ENCODE measurements around the gene NUSAP1.

Gene NUSAP1

GRCh38 chr15:41407341-41407740 lies 74.7 kb downstream of the NUSAP1 start:
- no peak for DNase-seq (ENCODE audit: extremely low spot score)
- POLR2A ChIA-PET, result no interaction called here
- TF ChIP-seq, protein P1, sequence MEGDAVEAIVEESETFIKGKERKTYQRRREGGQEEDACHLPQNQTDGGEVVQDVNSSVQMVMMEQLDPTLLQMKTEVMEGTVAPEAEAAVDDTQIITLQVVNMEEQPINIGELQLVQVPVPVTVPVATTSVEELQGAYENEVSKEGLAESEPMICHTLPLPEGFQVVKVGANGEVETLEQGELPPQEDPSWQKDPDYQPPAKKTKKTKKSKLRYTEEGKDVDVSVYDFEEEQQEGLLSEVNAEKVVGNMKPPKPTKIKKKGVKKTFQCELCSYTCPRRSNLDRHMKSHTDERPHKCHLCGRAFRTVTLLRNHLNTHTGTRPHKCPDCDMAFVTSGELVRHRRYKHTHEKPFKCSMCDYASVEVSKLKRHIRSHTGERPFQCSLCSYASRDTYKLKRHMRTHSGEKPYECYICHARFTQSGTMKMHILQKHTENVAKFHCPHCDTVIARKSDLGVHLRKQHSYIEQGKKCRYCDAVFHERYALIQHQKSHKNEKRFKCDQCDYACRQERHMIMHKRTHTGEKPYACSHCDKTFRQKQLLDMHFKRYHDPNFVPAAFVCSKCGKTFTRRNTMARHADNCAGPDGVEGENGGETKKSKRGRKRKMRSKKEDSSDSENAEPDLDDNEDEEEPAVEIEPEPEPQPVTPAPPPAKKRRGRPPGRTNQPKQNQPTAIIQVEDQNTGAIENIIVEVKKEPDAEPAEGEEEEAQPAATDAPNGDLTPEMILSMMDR (IDR thresholded peaks at IDR 0.05; ENCODE audit: control extremely low read depth, extremely low read depth, low read depth, missing control alignments), result no peak
- CTCF ChIA-PET, result interaction anchor here (1.1 kb wide), 1 partner anchor 58 kb away, joined by 3 read pairs; no protein-coding TSS in a partner anchor

DNA sequence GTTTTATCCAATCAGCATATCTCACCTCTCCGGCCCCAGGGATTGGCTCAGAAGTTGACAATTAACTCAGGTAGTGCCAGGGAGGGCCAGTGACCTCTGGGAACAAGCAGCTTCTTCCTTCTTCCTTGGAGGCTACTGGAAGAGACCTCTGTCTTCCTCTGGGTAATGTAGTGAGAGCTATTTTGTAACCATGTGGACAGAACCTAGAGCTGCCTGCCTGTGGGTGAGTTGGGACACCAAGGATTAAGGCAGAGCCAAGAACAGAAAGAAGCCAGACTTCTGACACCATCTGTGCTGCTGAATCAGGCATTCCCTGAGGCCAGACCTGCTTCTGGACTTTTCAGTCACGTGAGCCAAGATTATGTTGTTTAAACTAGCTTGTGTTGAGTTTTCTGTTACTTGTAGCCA lies 75.6 kb downstream of the NUSAP1 start:
- DNase-seq (ENCODE audit: extremely low spot score), result no peak
- TF ChIP-seq, protein P1 (IDR thresholded peaks at IDR 0.05; ENCODE audit: control extremely low read depth, extremely low read depth, low read depth, missing control alignments), result no peak
- ChIA-PET CTCF (interaction anchor here (1.0 kb wide), 1 partner anchor 15 kb away, joined by 3 read pairs; no protein-coding TSS in a partner anchor), POLR2A (no interaction called here)

DNA sequence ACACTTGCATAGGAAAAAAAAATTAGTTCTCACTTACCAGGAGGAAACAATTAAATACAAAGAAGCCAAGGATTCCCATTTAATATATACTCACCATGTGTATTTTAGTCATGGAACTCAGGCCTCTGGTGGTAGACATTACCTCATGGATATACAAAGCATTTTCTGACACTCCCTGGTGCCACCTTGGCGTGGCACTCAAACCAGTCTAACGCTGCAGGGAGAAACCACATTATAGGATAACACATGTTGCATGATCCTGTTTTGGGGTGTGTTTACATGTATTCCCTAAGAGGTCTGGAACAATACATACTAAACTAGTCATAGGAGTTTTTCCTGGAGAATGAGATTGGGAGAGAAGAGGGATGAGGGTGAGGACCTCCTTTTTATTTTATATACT lies 78.3 kb downstream of the NUSAP1 start:
- CTCF ChIA-PET, result no interaction called here
- DNase-seq (ENCODE audit: extremely low spot score), result no peak
- POLR2A ChIA-PET, result no interaction called here
- TF ChIP-seq, protein P1 (IDR thresholded peaks at IDR 0.05; ENCODE audit: control extremely low read depth, extremely low read depth, low read depth, missing control alignments), result no peak

- TF ChIP-seq, protein P1 (IDR thresholded peaks at IDR 0.05; ENCODE audit: control extremely low read depth, extremely low read depth, low read depth, missing control alignments), result no peak
- DNase-seq (ENCODE audit: extremely low spot score), result no peak
- CTCF ChIA-PET, result no interaction called here
- POLR2A ChIA-PET, result no interaction called here
These were observed 78.8 kb downstream of the NUSAP1 start for GRCh38 chr15:41411441-41411840.

- CTCF ChIA-PET, result no interaction called here
- no peak for DNase-seq (ENCODE audit: extremely low spot score)
- POLR2A ChIA-PET, result no interaction called here
- TF ChIP-seq, protein P1 (IDR thresholded peaks at IDR 0.05; ENCODE audit: control extremely low read depth, extremely low read depth, low read depth, missing control alignments), result no peak
These were observed 83.6 kb downstream of the NUSAP1 start for GRCh38 chr15:41416128-41416741.

- peak; percentile 98 for DNase-seq (ENCODE audit: extremely low spot score)
- ChIA-PET CTCF (no interaction called here), POLR2A (no interaction called here)
- TF ChIP-seq, protein P1 (IDR thresholded peaks at IDR 0.05; ENCODE audit: control extremely low read depth, extremely low read depth, low read depth, missing control alignments), result no peak
These were observed 84.2 kb downstream of the NUSAP1 start, which contains the start of gene RTF1 for GRCh38 chr15:41416742-41417417. Gene RTF1, plus strand, starts transcription at chr15:41417095. Its CDS starts 21 bp downstream, at chr15:41417116.
